Erythroblast (primary cell): ENCODE measurements around the gene KRTAP12-1.

Source experiments
- GATA1 ChIP-seq: IDR thresholded peaks from 2 replicates; pipeline ENCODE4 v1.6.1; 2011; ENCODE audit warnings: low read depth, mild to moderate bottlenecking, control low read depth, low read length, moderate library complexity
- POLR2A ChIP-seq: IDR thresholded peaks from 2 replicates; pipeline ENCODE4 v1.6.1; 2011; ENCODE audit warnings: mild to moderate bottlenecking, low read length

DNA sequence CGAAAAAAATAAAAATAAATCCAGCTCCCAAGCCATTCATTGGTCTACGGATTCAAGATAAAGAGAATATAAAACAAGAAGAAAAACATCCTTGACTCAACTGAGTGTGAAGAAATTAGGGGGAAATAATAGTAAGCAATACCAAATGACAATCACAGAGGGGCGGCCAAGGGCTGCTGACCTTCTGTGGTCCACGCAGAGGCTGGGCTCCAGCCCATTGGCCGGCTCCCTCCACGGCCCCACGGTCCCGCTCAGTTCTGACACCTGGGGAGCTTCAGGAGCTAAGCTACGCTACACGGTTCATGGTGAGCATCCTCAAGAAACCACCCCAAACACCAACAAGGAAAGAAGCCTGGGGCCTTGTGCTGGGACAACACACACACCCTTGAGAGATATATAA, 14.6 kb upstream of the KRTAP12-1 start:
- TF ChIP-seq POLR2A (no peak), GATA1 (no peak)
